Keratinocyte (primary cell): ENCODE data around the gene RYR2. TPM values are rescaled to one million over a fixed set of nuclear protein-coding genes. Genes with fewer than 3 reads are reported as not detected.

Experiments
- DNase-seq: peaks from one replicate; pipeline ENCODE4 v3.0.0-alpha.2; 2011; ENCODE audit warnings: low read depth, missing footprints, low spot score
- FAIRE-seq: peaks from 2 replicates; lab custom pipeline; 2011; peaks lifted over from hg19 to GRCh38; lab: Jason Lieb, UNC
- H2AFZ ChIP-seq: 2 replicates; pipeline ENCODE4 v1.6.0; 2012; ENCODE audit warnings: low read length, control low read depth, inconsistent platforms; ENCODE audit not compliant: control insufficient read depth
- H3K27ac ChIP-seq: 2 replicates; pipeline ENCODE4 v1.5.1; 2011; ENCODE audit warnings: low read length; ENCODE audit not compliant: control insufficient read depth, insufficient read depth
- H3K27me3 ChIP-seq: 3 replicates; pipeline ENCODE4 v1.6.0; 2011; ENCODE audit warnings: low read length; ENCODE audit not compliant: control insufficient read depth, insufficient read depth; ENCODE audit errors: extremely low read depth
- H3K36me3 ChIP-seq, 2 experiments: 2 replicates in 1 of 2; 3 replicates in 1 of 2; pipeline ENCODE4 v1.5.1; 2011; ENCODE audit warnings: low read length in 2 of 2, mild to moderate bottlenecking in 1 of 2; ENCODE audit not compliant: control insufficient read depth in 2 of 2, insufficient read depth in 2 of 2; ENCODE audit errors: extremely low read depth in 1 of 2
- H3K4me1 ChIP-seq: 3 replicates; pipeline ENCODE4 v1.5.1; 2011; ENCODE audit warnings: low read length; ENCODE audit not compliant: control insufficient read depth, insufficient read depth; ENCODE audit errors: extremely low read depth
- H3K4me2 ChIP-seq: 3 replicates; pipeline ENCODE4 v1.6.0; 2011; ENCODE audit warnings: low read depth, low read length; ENCODE audit not compliant: control insufficient read depth, insufficient read depth; ENCODE audit errors: extremely low read depth
- H3K4me3 ChIP-seq, 3 experiments: fragments of 200-600 bp in 1 of 3; sonication (generic) in 1 of 3; 2 replicates in 2 of 3; 3 replicates in 1 of 3; pipeline ENCODE4 v1.5.1; 2011 to 2016; ENCODE audit warnings: low read length in 3 of 3, mild to moderate bottlenecking in 3 of 3, control low read depth in 2 of 3, inconsistent platforms in 1 of 3, low read depth in 1 of 3, mixed read lengths in 1 of 3, mixed run types in 1 of 3, moderate library complexity in 1 of 3; ENCODE audit not compliant: control insufficient read depth in 2 of 3, insufficient read depth in 2 of 3; ENCODE audit errors: extremely low read depth in 1 of 3
- H3K79me2 ChIP-seq: 2 replicates; pipeline ENCODE4 v1.6.0; 2012; ENCODE audit warnings: low read length; ENCODE audit not compliant: control insufficient read depth, insufficient read depth
- H3K9ac ChIP-seq: 3 replicates; pipeline ENCODE4 v1.6.0; 2011; ENCODE audit warnings: low read length; ENCODE audit not compliant: control insufficient read depth, insufficient read depth; ENCODE audit errors: extremely low read depth
- H3K9me1 ChIP-seq: 3 replicates; pipeline ENCODE4 v1.6.0; 2011; ENCODE audit warnings: low read length; ENCODE audit not compliant: control insufficient read depth, insufficient read depth; ENCODE audit errors: extremely low read depth
- H3K9me3 ChIP-seq: 2 replicates; pipeline ENCODE4 v1.5.1; 2012; ENCODE audit warnings: low read depth, low read length; ENCODE audit not compliant: control insufficient read depth
- H4K20me1 ChIP-seq: 3 replicates; pipeline ENCODE4 v1.6.0; 2011; ENCODE audit warnings: low read length; ENCODE audit not compliant: control insufficient read depth, insufficient read depth; ENCODE audit errors: extremely low read depth
- CTCF ChIP-seq, 3 experiments: IDR thresholded peaks in 1 of 3; conservative IDR thresholded peaks in 1 of 3; optimal IDR thresholded peaks in 1 of 3; 2 replicates in 2 of 3; 3 replicates in 1 of 3; pipeline versions ENCODE3 to v1.5.1; 2011; ENCODE audit warnings: low read length in 3 of 3, mild to moderate bottlenecking in 3 of 3, moderate library complexity in 2 of 3, control low read depth in 1 of 3, inconsistent platforms in 1 of 3; ENCODE audit not compliant: insufficient read depth in 2 of 3; ENCODE audit errors: extremely low read depth in 1 of 3
- EZH2 ChIP-seq: IDR thresholded peaks from one replicate; pipeline ENCODE4 v1.6.1; 2012; ENCODE audit warnings: inconsistent platforms, mild to moderate bottlenecking, low read length, moderate library complexity
- dilution Hi-C: fragments of 300-500 bp; cut with MboI; formaldehyde crosslinking; loops from one replicate; pipeline ENCODE4 v1.7.0; 2020; ENCODE audit warnings: low sequenced_read_pairs; ENCODE audit not compliant: extremely low pct_ligation_motif_present
- polyA plus RNA-seq, 5 experiments: library from polyadenylated mRNA; depleted of rRNA in 3 of 5; stranded (reverse) in 3 of 5; stranded (forward) in 1 of 5; unstranded in 1 of 5; fragments of >200 nt; gene quantifications; 1 replicate in 1 of 5; 2 replicates in 3 of 5; 3 replicates in 1 of 5; pipeline versions ENCODE4 v1.2.1 to v1.2.3, GENCODE V29; 2011 to 2012; ENCODE audit warnings: missing spikeins in 2 of 5, low read depth in 1 of 5, low replicate concordance in 1 of 5

RYR2 gene
- polyA plus RNA-seq, 1 donor (not counting 4 experiments of a cell fraction or from before 2014, with no cell fraction given): 0.05 TPM

- no peaks in the 10 kb centered on the region for H3K27me3 ChIP-seq
- no peaks in the 10 kb centered on the region for H3K4me1 ChIP-seq
- TF ChIP-seq EZH2: no peak
- TF ChIP-seq CTCF (optimal IDR thresholded peaks at IDR 0.05 in 1 of 3, IDR thresholded peaks at IDR 0.05 in 1 of 3, conservative IDR thresholded peaks at IDR 0.05 in 1 of 3; ENCODE audit: extremely low read depth in 1 of 3, insufficient read depth in 2 of 3, low read length in 3 of 3): no peak
- H3K27ac ChIP-seq: no peak overlapping the region
- no peak overlapping the region for H3K4me2 ChIP-seq
- H3K9ac ChIP-seq: no peak overlapping the region
- dilution Hi-C loops: no loop called here
- H3K9me3 ChIP-seq: peaks cover 2% of the 10 kb centered on the region
- DNase-seq (no peak), FAIRE-seq (no peak)
- H3K36me3 ChIP-seq: no peaks in the 10 kb centered on the region
- no peaks in the 10 kb centered on the region for H3K79me2 ChIP-seq
- H4K20me1 ChIP-seq: no peaks in the 10 kb centered on the region
- no peak overlapping the region for H2AFZ ChIP-seq
- H3K4me3 ChIP-seq: no peak overlapping the region
- H3K9me1 ChIP-seq: no peaks in the 10 kb centered on the region
Measured at GRCh38 chr1:237293804-237294203, 251.8 kb downstream of the RYR2 start.

GRCh38 chr1:237296861-237297260 lies 254.9 kb downstream of the RYR2 start:
- dilution Hi-C loops: no loop called here
- no peaks in the 10 kb centered on the region for H3K27me3 ChIP-seq
- no peak overlapping the region for H2AFZ ChIP-seq
- H3K4me2 ChIP-seq: no peak overlapping the region
- no peak for DNase-seq
- H3K9me3 ChIP-seq: peaks cover 2% of the 10 kb centered on the region
- FAIRE-seq: no peak
- no peak for TF ChIP-seq CTCF (optimal IDR thresholded peaks at IDR 0.05 in 1 of 3, IDR thresholded peaks at IDR 0.05 in 1 of 3, conservative IDR thresholded peaks at IDR 0.05 in 1 of 3; ENCODE audit: extremely low read depth in 1 of 3, insufficient read depth in 2 of 3, low read length in 3 of 3)
- no peak for TF ChIP-seq EZH2
- H3K9me1 ChIP-seq: no peaks in the 10 kb centered on the region
- H3K4me3 ChIP-seq: no peak overlapping the region
- no peak overlapping the region for H3K27ac ChIP-seq
- no peak overlapping the region for H3K9ac ChIP-seq
- no peaks in the 10 kb centered on the region for H3K36me3 ChIP-seq
- no peaks in the 10 kb centered on the region for H3K79me2 ChIP-seq
- H3K4me1 ChIP-seq: no peaks in the 10 kb centered on the region
- H4K20me1 ChIP-seq: no peaks in the 10 kb centered on the region
